ENCODE data around the gene TGM2.

TGM2 gene

DNA sequence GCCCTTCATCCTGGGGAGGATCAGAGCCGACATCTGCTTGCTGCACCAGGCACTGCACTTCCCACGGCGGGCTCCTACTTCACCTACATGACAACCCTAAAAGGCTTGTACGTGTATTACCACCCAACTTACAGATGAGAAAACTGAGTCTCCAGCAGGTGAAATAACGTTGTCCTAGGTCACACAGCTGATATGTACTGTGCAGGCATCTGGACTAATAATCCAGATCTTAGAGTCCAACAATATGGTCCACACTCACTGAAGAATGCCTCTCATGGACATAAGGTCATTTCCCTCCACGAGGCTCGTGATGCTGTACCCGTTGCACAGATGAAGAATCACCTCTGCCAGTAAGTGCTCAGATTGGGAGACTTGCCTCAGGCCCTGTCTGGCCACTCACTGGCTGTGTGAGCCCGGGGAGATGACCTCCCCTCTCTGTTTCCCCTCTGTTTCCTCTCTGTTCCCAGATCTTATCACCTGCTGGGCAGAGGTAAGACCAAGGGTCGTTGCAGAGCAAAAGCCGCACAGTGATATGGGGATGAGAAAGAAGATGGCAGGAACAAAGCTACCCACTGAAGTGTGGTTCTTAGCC is 32.1 kb downstream of the TGM2 start:
- Histone ChIP-seq H3K9ac (ENCODE audit: low read length) (no peak overlapping the region), H2BK5ac (ENCODE audit: low read length) (no peak overlapping the region), H3K4me2 (ENCODE audit: low read length) (no peak overlapping the region), H2BK15ac (replicated peaks; ENCODE audit: low read depth) (no peak overlapping the region), H3K79me1 (ENCODE audit: low read length) (no peaks in the 10 kb centered on the region), H3K18ac (ENCODE audit: low read length) (no peak overlapping the region), H4K8ac (ENCODE audit: low read depth, low read length) (no peak overlapping the region), H3K36me3 (ENCODE audit: control insufficient read depth, insufficient read depth, low read length) (no peaks in the 10 kb centered on the region), H3K23ac (ENCODE audit: low read length) (no peak overlapping the region), H3K4ac (ENCODE audit: low read depth, low read length) (no peak overlapping the region), H2BK120ac (ENCODE audit: low read depth, low read length) (no peak overlapping the region), H3K4me3 (ENCODE audit: low read length) (no peak overlapping the region), H2AK5ac (ENCODE audit: low read length) (no peak overlapping the region), H3K4me1 (ENCODE audit: control insufficient read depth, low read depth, low read length) (peaks cover 9% of the 10 kb centered on the region), H3K56ac (ENCODE audit: low read length) (no peak overlapping the region), H3K27ac (ENCODE audit: low read depth, low read length) (no peak overlapping the region), H3K27me3 (ENCODE audit: insufficient read depth, low read length, poor library complexity) (no peaks in the 10 kb centered on the region), H3K79me2 (ENCODE audit: control insufficient read depth, insufficient read depth, low read length) (no peaks in the 10 kb centered on the region), H4K5ac (ENCODE audit: low read length) (no peak overlapping the region)
- DNase-seq = no peak
- WGBS (ENCODE audit: extremely low coverage, insufficient coverage, low lambda C conversion rate) = no CpG with 5 or more reads among the region's 11 CpGs

DNA sequence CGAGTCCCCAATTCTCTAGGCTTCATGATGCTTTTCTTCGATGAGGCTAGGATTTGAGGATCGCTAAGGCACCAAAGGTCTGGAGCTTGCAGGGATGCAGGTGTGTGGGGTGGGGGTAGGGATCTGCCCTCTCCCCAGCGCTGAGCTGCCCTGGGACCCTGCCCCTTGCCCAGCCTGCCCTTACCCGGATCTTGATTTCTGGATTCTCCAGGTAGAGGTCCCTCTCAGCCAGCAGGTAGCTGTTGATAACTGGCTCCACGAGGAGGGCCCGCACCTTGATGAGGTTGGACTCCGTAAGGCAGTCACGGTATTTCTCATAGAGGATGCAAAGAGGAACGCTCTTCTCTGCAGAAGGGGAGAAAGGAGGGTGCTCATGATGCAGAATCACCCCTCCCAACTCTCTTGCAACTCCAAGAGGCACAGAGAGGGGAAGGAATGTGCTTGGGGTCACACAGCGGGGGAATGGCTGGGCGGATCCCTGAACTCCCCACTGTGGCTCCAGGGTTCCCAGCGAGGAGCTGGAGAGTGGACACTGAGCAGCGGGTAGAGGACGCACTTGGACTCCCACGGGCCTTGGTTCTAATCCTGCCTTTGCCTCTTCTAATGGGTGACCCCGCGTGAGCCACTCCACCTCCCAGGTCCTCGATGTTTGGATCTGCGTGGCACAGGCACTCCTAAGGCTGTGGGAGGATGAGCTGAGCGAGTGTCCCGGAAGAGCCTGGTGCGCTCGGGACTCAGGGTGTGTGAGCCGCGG is 32.7 kb downstream of the TGM2 start:
- peaks cover 9% of the 10 kb centered on the region for H3K4me1 ChIP-seq (ENCODE audit: control insufficient read depth, low read depth, low read length)
- H3K4ac ChIP-seq (ENCODE audit: low read depth, low read length) = no peak overlapping the region
- no peak overlapping the region for H3K23ac ChIP-seq (ENCODE audit: low read length)
- DNase-seq = no peak
- no peaks in the 10 kb centered on the region for H3K36me3 ChIP-seq (ENCODE audit: control insufficient read depth, insufficient read depth, low read length)
- WGBS (ENCODE audit: extremely low coverage, insufficient coverage, low lambda C conversion rate) = no CpG with 5 or more reads among the region's 26 CpGs
- H3K79me1 ChIP-seq (ENCODE audit: low read length) = no peaks in the 10 kb centered on the region
- no peaks in the 10 kb centered on the region for H3K27me3 ChIP-seq (ENCODE audit: insufficient read depth, low read length, poor library complexity)
- no peak overlapping the region for H3K56ac ChIP-seq (ENCODE audit: low read length)
- no peak overlapping the region for H3K4me2 ChIP-seq (ENCODE audit: low read length)
- no peak overlapping the region for H3K18ac ChIP-seq (ENCODE audit: low read length)
- no peak overlapping the region for H2AK5ac ChIP-seq (ENCODE audit: low read length)
- no peak overlapping the region for H2BK120ac ChIP-seq (ENCODE audit: low read depth, low read length)
- H3K27ac ChIP-seq (ENCODE audit: low read depth, low read length) = no peak overlapping the region
- no peak overlapping the region for H4K5ac ChIP-seq (ENCODE audit: low read length)
- H3K9ac ChIP-seq (ENCODE audit: low read length) = no peak overlapping the region
- H2BK5ac ChIP-seq (ENCODE audit: low read length) = no peak overlapping the region
- H2BK15ac ChIP-seq (replicated peaks; ENCODE audit: low read depth) = no peak overlapping the region
- no peak overlapping the region for H4K8ac ChIP-seq (ENCODE audit: low read depth, low read length)
- no peaks in the 10 kb centered on the region for H3K79me2 ChIP-seq (ENCODE audit: control insufficient read depth, insufficient read depth, low read length)
- no peak overlapping the region for H3K4me3 ChIP-seq (ENCODE audit: low read length)

DNA sequence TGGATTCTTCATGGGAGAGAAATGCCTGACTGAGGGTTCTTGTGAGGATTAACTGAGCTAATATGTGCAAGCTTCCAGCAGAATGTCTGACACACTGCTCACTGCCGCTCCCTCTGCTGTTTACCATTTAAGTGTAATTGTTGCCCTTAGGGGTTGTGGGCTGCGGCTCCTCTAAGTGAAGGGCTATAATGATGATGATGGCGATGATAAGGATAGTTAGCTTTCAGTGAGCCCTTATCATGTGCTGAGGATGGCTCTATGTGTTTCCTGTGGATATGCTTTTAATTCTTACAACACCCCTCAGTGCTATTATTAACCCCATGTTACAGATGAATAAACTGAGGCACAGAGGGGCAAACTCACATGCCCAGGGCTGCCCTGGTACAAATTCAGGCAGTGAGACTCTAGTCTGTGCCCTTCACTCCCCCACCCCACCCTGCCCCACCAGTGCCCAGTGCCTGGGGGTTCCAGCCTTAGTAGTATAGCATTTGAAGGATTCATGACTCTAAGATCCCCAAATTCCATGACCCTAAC is 33.4 kb downstream of the TGM2 start:
- Histone ChIP-seq H3K4me1 (ENCODE audit: control insufficient read depth, low read depth, low read length) (peaks cover 9% of the 10 kb centered on the region), H4K5ac (ENCODE audit: low read length) (no peak overlapping the region), H2BK5ac (ENCODE audit: low read length) (no peak overlapping the region), H3K4me2 (ENCODE audit: low read length) (no peak overlapping the region), H3K23ac (ENCODE audit: low read length) (no peak overlapping the region), H2BK120ac (ENCODE audit: low read depth, low read length) (no peak overlapping the region), H3K9ac (ENCODE audit: low read length) (no peak overlapping the region), H4K8ac (ENCODE audit: low read depth, low read length) (no peak overlapping the region), H3K27ac (ENCODE audit: low read depth, low read length) (no peak overlapping the region), H3K36me3 (ENCODE audit: control insufficient read depth, insufficient read depth, low read length) (no peaks in the 10 kb centered on the region), H3K79me1 (ENCODE audit: low read length) (no peaks in the 10 kb centered on the region), H3K27me3 (ENCODE audit: insufficient read depth, low read length, poor library complexity) (no peaks in the 10 kb centered on the region), H3K4me3 (ENCODE audit: low read length) (no peak overlapping the region), H2AK5ac (ENCODE audit: low read length) (no peak overlapping the region), H3K4ac (ENCODE audit: low read depth, low read length) (no peak overlapping the region), H3K56ac (ENCODE audit: low read length) (no peak overlapping the region), H3K79me2 (ENCODE audit: control insufficient read depth, insufficient read depth, low read length) (no peaks in the 10 kb centered on the region), H2BK15ac (replicated peaks; ENCODE audit: low read depth) (no peak overlapping the region), H3K18ac (ENCODE audit: low read length) (no peak overlapping the region)
- no CpG with 5 or more reads among the region's 3 CpGs for WGBS (ENCODE audit: extremely low coverage, insufficient coverage, low lambda C conversion rate)
- no peak for DNase-seq

DNA sequence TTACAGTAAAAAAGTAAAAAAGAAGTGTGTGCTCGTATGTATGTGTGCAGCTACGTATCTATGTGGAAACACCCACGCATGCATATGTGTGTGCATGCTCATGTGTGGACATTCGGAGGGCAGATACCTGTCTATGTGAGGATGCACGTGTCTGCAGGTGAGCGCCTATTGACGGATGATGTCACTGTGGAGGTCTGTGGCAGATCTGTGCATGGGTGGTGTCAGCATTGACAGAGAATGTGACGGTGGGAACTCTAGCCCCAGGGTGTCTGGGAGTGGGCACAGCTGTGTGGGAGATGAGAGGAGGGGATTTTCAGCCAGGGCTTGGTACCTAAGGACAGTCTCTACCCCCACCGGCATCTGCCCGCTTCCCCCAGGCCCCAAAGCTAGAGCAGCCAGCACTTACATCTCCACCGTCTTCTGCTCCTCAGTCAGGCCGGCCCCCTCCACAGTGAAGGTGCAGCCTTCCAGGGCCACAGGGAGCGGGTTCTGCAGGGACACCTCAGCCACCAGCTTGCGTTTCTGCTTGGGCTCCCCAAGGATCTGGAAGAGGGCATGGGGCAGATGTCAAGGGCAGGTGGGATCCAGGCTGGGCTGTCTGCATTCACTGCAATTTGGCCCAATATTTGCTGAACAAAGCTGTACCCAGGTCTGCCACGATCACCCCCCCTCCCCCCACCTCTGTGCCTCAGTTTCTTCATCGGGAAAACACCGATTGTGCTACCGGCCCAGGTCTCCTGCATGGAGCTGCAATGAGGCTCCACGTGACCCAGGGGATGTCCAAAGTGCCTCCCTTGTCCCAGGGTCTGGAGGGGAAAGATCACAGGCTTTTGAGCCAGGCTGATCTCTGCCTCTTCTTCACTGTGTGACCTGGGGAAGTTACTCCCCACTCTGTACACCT is 34.1 kb downstream of the TGM2 start:
- H3K18ac ChIP-seq (ENCODE audit: low read length) = no peak overlapping the region
- no peak for DNase-seq
- H3K27me3 ChIP-seq (ENCODE audit: insufficient read depth, low read length, poor library complexity) = no peaks in the 10 kb centered on the region
- H2AK5ac ChIP-seq (ENCODE audit: low read length) = no peak overlapping the region
- H4K5ac ChIP-seq (ENCODE audit: low read length) = no peak overlapping the region
- H2BK5ac ChIP-seq (ENCODE audit: low read length) = no peak overlapping the region
- H3K4ac ChIP-seq (ENCODE audit: low read depth, low read length) = no peak overlapping the region
- H3K27ac ChIP-seq (ENCODE audit: low read depth, low read length) = no peak overlapping the region
- no peak overlapping the region for H3K56ac ChIP-seq (ENCODE audit: low read length)
- H3K79me2 ChIP-seq (ENCODE audit: control insufficient read depth, insufficient read depth, low read length) = no peaks in the 10 kb centered on the region
- H2BK120ac ChIP-seq (ENCODE audit: low read depth, low read length) = no peak overlapping the region
- no CpG with 5 or more reads among the region's 19 CpGs for WGBS (ENCODE audit: extremely low coverage, insufficient coverage, low lambda C conversion rate)
- H2BK15ac ChIP-seq (replicated peaks; ENCODE audit: low read depth) = no peak overlapping the region
- no peak overlapping the region for H3K4me3 ChIP-seq (ENCODE audit: low read length)
- H3K4me2 ChIP-seq (ENCODE audit: low read length) = no peak overlapping the region
- H3K36me3 ChIP-seq (ENCODE audit: control insufficient read depth, insufficient read depth, low read length) = no peaks in the 10 kb centered on the region
- no peak overlapping the region for H3K23ac ChIP-seq (ENCODE audit: low read length)
- no peak overlapping the region for H4K8ac ChIP-seq (ENCODE audit: low read depth, low read length)
- no peaks in the 10 kb centered on the region for H3K79me1 ChIP-seq (ENCODE audit: low read length)
- H3K9ac ChIP-seq (ENCODE audit: low read length) = no peak overlapping the region
- peaks cover 9% of the 10 kb centered on the region for H3K4me1 ChIP-seq (ENCODE audit: control insufficient read depth, low read depth, low read length)

DNA sequence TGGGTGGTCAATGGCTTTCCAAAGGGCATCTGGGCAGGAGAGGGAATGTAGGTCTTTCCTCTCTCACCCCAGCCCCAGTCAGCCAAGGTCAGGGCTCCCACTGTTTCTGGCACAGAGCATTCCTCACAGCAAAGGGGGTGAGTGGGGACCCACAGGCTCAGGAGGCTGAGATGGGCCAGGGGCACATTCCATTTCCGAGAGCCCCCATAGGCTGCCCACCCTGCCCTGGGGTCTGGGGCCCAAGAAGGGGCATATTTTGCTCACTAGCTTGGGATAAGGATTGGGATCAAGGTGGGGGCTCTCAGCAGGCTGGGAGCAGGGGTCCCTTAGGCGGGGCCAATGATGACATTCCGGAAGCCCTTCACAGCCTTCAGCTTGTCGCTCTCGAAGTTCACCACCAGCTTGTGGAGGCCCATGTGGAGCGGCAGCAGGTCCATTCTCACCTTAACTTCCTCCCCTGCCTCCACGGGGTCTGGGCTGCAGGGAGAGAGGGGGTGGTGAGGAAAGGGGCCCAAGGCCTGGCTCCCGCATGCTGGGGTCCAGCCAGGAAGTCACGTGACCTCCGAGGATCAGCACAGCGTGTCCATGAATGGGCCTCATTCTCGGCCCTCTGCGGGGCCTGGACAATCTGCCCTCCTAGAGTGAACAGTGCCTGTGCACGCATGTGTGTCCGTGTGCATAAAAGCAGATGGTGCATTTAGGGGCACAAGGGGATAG is 35.0 kb downstream of the TGM2 start:
- DNase-seq = no peak
- no peak overlapping the region for H3K9ac ChIP-seq (ENCODE audit: low read length)
- no CpG with 5 or more reads among the region's 15 CpGs for WGBS (ENCODE audit: extremely low coverage, insufficient coverage, low lambda C conversion rate)
- H4K5ac ChIP-seq (ENCODE audit: low read length) = no peak overlapping the region
- no peak overlapping the region for H3K18ac ChIP-seq (ENCODE audit: low read length)
- H4K8ac ChIP-seq (ENCODE audit: low read depth, low read length) = no peak overlapping the region
- no peaks in the 10 kb centered on the region for H3K27me3 ChIP-seq (ENCODE audit: insufficient read depth, low read length, poor library complexity)
- no peaks in the 10 kb centered on the region for H3K79me1 ChIP-seq (ENCODE audit: low read length)
- no peak overlapping the region for H3K4ac ChIP-seq (ENCODE audit: low read depth, low read length)
- no peak overlapping the region for H2BK120ac ChIP-seq (ENCODE audit: low read depth, low read length)
- H3K27ac ChIP-seq (ENCODE audit: low read depth, low read length) = no peak overlapping the region
- H3K56ac ChIP-seq (ENCODE audit: low read length) = no peak overlapping the region
- H2AK5ac ChIP-seq (ENCODE audit: low read length) = no peak overlapping the region
- H2BK15ac ChIP-seq (replicated peaks; ENCODE audit: low read depth) = no peak overlapping the region
- no peak overlapping the region for H3K4me3 ChIP-seq (ENCODE audit: low read length)
- H3K4me1 ChIP-seq (ENCODE audit: control insufficient read depth, low read depth, low read length) = peaks cover 9% of the 10 kb centered on the region
- H2BK5ac ChIP-seq (ENCODE audit: low read length) = no peak overlapping the region
- H3K4me2 ChIP-seq (ENCODE audit: low read length) = no peak overlapping the region
- no peaks in the 10 kb centered on the region for H3K79me2 ChIP-seq (ENCODE audit: control insufficient read depth, insufficient read depth, low read length)
- H3K36me3 ChIP-seq (ENCODE audit: control insufficient read depth, insufficient read depth, low read length) = no peaks in the 10 kb centered on the region
- no peak overlapping the region for H3K23ac ChIP-seq (ENCODE audit: low read length)

Measured in mesendoderm (in vitro differentiated cells).